Endothelial cell of umbilical vein (primary cell): Measurements from ENCODE around the gene GPR180. TPM values are rescaled to one million over a fixed set of nuclear protein-coding genes. Genes with fewer than 3 reads are reported as not detected.

ENCODE experiments used
- BruUV-seq: library from RNA; stranded (reverse); fragments of 400-500 nt; replicated peaks from 2 replicates; lab custom pipeline; 2021; lab: Mats Ljungman, UMichigan
- CTCF ChIA-PET: fragments of 300-600, 350-600 bp; sonication (Branson Sonifier 250); formaldehyde crosslinking; loops from one replicate; lab custom pipeline; 2021; ENCODE audit warnings: antibody characterized with exemption, inconsistent platforms; lab: Charles Lee
- POLR2A ChIA-PET: fragments of 300-600, 350-600 bp; sonication (Branson Sonifier 250); formaldehyde crosslinking; loops from one replicate; lab custom pipeline; 2021; ENCODE audit warnings: antibody characterized with exemption, inconsistent platforms; lab: Charles Lee
- DNase-seq: peaks from one replicate; pipeline ENCODE4 v3.0.0-alpha.2; 2011; ENCODE audit warnings: low read depth, low spot score
- FAIRE-seq: peaks from 2 replicates; lab custom pipeline; 2011; peaks lifted over from hg19 to GRCh38; lab: Jason Lieb, UNC
- H2AFZ ChIP-seq: 2 replicates; pipeline ENCODE4 v1.6.0; 2012; ENCODE audit warnings: low read depth, low read length, control low read depth, inconsistent platforms
- H3K27ac ChIP-seq: 2 replicates; pipeline ENCODE4 v1.5.1; 2011; ENCODE audit warnings: low read depth, mild to moderate bottlenecking, control low read depth, low read length, moderate library complexity; ENCODE audit not compliant: insufficient read depth
- H3K27me3 ChIP-seq, 2 experiments: 2 replicates each; pipeline versions ENCODE4 v1.6.0 to v1.6.1; 2011; ENCODE audit warnings: low read length in 2 of 2, mixed read lengths in 1 of 2; ENCODE audit not compliant: control insufficient read depth in 2 of 2, insufficient read depth in 2 of 2
- H3K36me3 ChIP-seq, 2 experiments: 2 replicates in 1 of 2; 3 replicates in 1 of 2; pipeline ENCODE4 v1.5.1; 2011; ENCODE audit warnings: low read length in 2 of 2, mild to moderate bottlenecking in 1 of 2, moderate library complexity in 1 of 2; ENCODE audit not compliant: control insufficient read depth in 2 of 2, insufficient read depth in 2 of 2; ENCODE audit errors: extremely low read depth in 1 of 2
- H3K4me1 ChIP-seq: 3 replicates; pipeline ENCODE4 v1.5.1; 2011; ENCODE audit warnings: mild to moderate bottlenecking, low read length; ENCODE audit not compliant: control insufficient read depth, insufficient read depth; ENCODE audit errors: extremely low read depth
- H3K4me2 ChIP-seq: 2 replicates; pipeline ENCODE4 v1.6.1; 2011; ENCODE audit warnings: low read length, control low read depth, mixed read lengths; ENCODE audit not compliant: insufficient read depth
- H3K4me3 ChIP-seq, 3 experiments: fragments of 200-600 bp in 1 of 3; sonication (generic), shearing (Covaris generic) in 1 of 3; replicated peaks in 1 of 3; 2 replicates each; pipeline ENCODE4 v1.5.1; 2011 to 2016; ENCODE audit warnings: control low read depth in 3 of 3, low read length in 3 of 3, mild to moderate bottlenecking in 2 of 3, inconsistent platforms in 1 of 3, low read depth in 1 of 3, moderate library complexity in 1 of 3; ENCODE audit not compliant: insufficient read depth in 1 of 3
- H3K79me2 ChIP-seq: 2 replicates; pipeline ENCODE4 v1.6.0; 2012; ENCODE audit warnings: low read length, inconsistent platforms; ENCODE audit not compliant: control insufficient read depth, insufficient read depth
- H3K9ac ChIP-seq: replicated peaks from 2 replicates; pipeline ENCODE3; 2011; ENCODE audit warnings: low read length, control low read depth; ENCODE audit not compliant: insufficient read depth; ENCODE audit errors: extremely low read depth
- H3K9me1 ChIP-seq: replicated peaks from 3 replicates; pipeline ENCODE4 v1.6.0; 2011; ENCODE audit warnings: mild to moderate bottlenecking, low read length; ENCODE audit not compliant: control insufficient read depth, insufficient read depth; ENCODE audit errors: extremely low read depth
- H3K9me3 ChIP-seq: replicated peaks from 2 replicates; pipeline ENCODE4 v1.5.1; 2012; ENCODE audit warnings: low read length, inconsistent platforms; ENCODE audit not compliant: control insufficient read depth, insufficient read depth
- H4K20me1 ChIP-seq: replicated peaks from 2 replicates; pipeline ENCODE3; 2011; ENCODE audit warnings: mild to moderate bottlenecking, low read length; ENCODE audit not compliant: control insufficient read depth, insufficient read depth; ENCODE audit errors: extremely low read depth
- EZH2 ChIP-seq: IDR thresholded peaks from 2 replicates; pipeline ENCODE4 v1.6.1; 2012; ENCODE audit warnings: borderline replicate concordance, low read depth, mild to moderate bottlenecking, moderate library complexity, low read length, inconsistent platforms; ENCODE audit not compliant: severe bottlenecking
- FOS ChIP-seq: IDR thresholded peaks from 2 replicates; pipeline ENCODE4 v1.6.1; 2011; ENCODE audit warnings: mild to moderate bottlenecking, low read length, moderate library complexity, borderline replicate concordance; ENCODE audit not compliant: insufficient read depth
- GATA2 ChIP-seq: IDR thresholded peaks from 2 replicates; pipeline ENCODE4 v1.7.0; 2011; ENCODE audit warnings: low read depth, mild to moderate bottlenecking, moderate library complexity, mixed read lengths, low read length; ENCODE audit not compliant: insufficient read length, insufficient read depth
- JUN ChIP-seq: IDR thresholded peaks from 2 replicates; pipeline ENCODE4 v1.6.1; 2011; ENCODE audit warnings: borderline replicate concordance, low read depth; ENCODE audit not compliant: insufficient read length, insufficient read depth
- POLR2AphosphoS5 ChIP-seq: IDR thresholded peaks from 2 replicates; pipeline ENCODE4 v1.6.1; 2012; ENCODE audit warnings: low read depth, mild to moderate bottlenecking, control low read depth, low read length, moderate library complexity; ENCODE audit not compliant: insufficient read depth
- dilution Hi-C: fragments of 300-500 bp; cut with MboI; formaldehyde crosslinking; loops from one replicate; pipeline ENCODE4 v1.15.0; 2019; ENCODE audit warnings: low sequenced_read_pairs; ENCODE audit not compliant: extremely low pct_ligation_motif_present
- intact Hi-C: fragments of 100-400 bp; cut with micrococcal nuclease; formaldehyde crosslinking; loops from one replicate; pipeline ENCODE4 v1.10.0; 2022
- polyA plus RNA-seq, 4 experiments: library from polyadenylated mRNA; depleted of rRNA in 3 of 4; stranded (reverse) in 3 of 4; unstranded in 1 of 4; fragments of >200 nt; gene quantifications; 2 replicates each; pipeline versions ENCODE4 v1.2.1 to v1.2.3, GENCODE V29; 2011 to 2012; ENCODE audit warnings: missing spikeins in 1 of 4
- total RNA-seq: library from RNA; stranded (reverse); gene quantifications from 2 replicates; pipeline ENCODE4 v1.2.3, GENCODE V29; 2021
- TF ChIP-seq, protein P1 (sequence below), 2 donors: IDR thresholded peaks; 1 replicate in 1 of 2; 2 replicates in 1 of 2; pipeline ENCODE4 v1.5.1; 2011; ENCODE audit warnings: low read length in 2 of 2, mild to moderate bottlenecking in 2 of 2, moderate library complexity in 2 of 2, control low read depth in 1 of 2, inconsistent platforms in 1 of 2, low read depth in 1 of 2; ENCODE audit not compliant: insufficient read depth in 1 of 2; ENCODE audit errors: extremely low read depth in 1 of 2
- TF ChIP-seq, protein P2 (sequence below): IDR thresholded peaks from 2 replicates; pipeline ENCODE4 v1.6.1; 2011; ENCODE audit not compliant: insufficient read depth, insufficient read length

GPR180 gene
- total and polyA plus RNA-seq, 2 donors (not counting 3 experiments of a cell fraction or from before 2014, with no cell fraction given) = 3.1 to 8.3 TPM

DNA sequence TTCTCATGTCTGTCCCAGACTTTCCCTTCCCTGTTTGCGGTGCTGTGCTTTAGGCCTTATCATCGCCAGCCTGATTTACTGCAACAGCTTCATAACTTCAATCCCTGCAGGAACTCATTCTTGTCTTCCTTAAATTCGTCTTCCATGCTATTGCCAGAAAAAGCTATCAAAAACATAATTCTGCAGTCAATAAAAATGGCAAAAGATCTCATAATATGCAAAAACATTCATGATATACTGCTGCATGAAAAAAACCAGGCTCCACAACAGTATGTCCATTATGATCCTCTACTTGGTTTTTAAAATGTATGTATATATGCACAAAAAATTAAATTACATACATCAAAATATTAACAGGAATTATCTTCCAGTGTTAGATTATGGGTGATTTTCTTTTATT, 34.1 kb upstream of the GPR180 start:
- no TSS peak for BruUV-seq
- no peaks in the 10 kb centered on the region for H3K27me3 ChIP-seq
- CTCF ChIA-PET = interaction anchor here (1.3 kb wide), 1 partner anchor 18 kb away, joined by 4 read pairs; no protein-coding TSS in a partner anchor
- H3K9me3 ChIP-seq = no peaks in the 10 kb centered on the region
- H3K36me3 ChIP-seq = peaks cover 2 to 17% of the 10 kb centered on the region in 2 experiments
- no peak overlapping the region for H3K9ac ChIP-seq
- DNase-seq (no peak), FAIRE-seq (no peak)
- TF ChIP-seq GATA2 = no peak
- TF ChIP-seq, protein P1, sequence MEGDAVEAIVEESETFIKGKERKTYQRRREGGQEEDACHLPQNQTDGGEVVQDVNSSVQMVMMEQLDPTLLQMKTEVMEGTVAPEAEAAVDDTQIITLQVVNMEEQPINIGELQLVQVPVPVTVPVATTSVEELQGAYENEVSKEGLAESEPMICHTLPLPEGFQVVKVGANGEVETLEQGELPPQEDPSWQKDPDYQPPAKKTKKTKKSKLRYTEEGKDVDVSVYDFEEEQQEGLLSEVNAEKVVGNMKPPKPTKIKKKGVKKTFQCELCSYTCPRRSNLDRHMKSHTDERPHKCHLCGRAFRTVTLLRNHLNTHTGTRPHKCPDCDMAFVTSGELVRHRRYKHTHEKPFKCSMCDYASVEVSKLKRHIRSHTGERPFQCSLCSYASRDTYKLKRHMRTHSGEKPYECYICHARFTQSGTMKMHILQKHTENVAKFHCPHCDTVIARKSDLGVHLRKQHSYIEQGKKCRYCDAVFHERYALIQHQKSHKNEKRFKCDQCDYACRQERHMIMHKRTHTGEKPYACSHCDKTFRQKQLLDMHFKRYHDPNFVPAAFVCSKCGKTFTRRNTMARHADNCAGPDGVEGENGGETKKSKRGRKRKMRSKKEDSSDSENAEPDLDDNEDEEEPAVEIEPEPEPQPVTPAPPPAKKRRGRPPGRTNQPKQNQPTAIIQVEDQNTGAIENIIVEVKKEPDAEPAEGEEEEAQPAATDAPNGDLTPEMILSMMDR (IDR thresholded peaks at IDR 0.05; ENCODE audit: extremely low read depth in 1 of 2, insufficient read depth in 1 of 2, low read depth in 1 of 2, low read length in 2 of 2) = no peak
- TF ChIP-seq POLR2AphosphoS5 = no peak
- no peak for TF ChIP-seq FOS
- no peak for TF ChIP-seq EZH2
- no peak for TF ChIP-seq JUN
- TF ChIP-seq, protein P2, sequence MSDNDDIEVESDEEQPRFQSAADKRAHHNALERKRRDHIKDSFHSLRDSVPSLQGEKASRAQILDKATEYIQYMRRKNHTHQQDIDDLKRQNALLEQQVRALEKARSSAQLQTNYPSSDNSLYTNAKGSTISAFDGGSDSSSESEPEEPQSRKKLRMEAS = no peak
- H3K4me1 ChIP-seq = no peaks in the 10 kb centered on the region
- H2AFZ ChIP-seq = no peak overlapping the region
- no peak overlapping the region for H3K27ac ChIP-seq
- no peak overlapping the region for H3K4me3 ChIP-seq
- POLR2A ChIA-PET = no interaction called here
- dilution Hi-C loops = no loop called here
- no peaks in the 10 kb centered on the region for H3K79me2 ChIP-seq
- intact Hi-C loops = no loop called here
- no peak overlapping the region for H3K4me2 ChIP-seq
- H4K20me1 ChIP-seq = no peaks in the 10 kb centered on the region
- no peaks in the 10 kb centered on the region for H3K9me1 ChIP-seq
